HG03064 (cell line): ENCODE data around the gene RNF111.

Source experiments
- ATAC-seq: cut with Tn5 transposase; IDR thresholded peaks from one replicate; pipeline ENCODE4 v1.9.1; 2021; ENCODE audit warnings: low read depth; ENCODE audit not compliant: unreplicated experiment

Gene RNF111

DNA sequence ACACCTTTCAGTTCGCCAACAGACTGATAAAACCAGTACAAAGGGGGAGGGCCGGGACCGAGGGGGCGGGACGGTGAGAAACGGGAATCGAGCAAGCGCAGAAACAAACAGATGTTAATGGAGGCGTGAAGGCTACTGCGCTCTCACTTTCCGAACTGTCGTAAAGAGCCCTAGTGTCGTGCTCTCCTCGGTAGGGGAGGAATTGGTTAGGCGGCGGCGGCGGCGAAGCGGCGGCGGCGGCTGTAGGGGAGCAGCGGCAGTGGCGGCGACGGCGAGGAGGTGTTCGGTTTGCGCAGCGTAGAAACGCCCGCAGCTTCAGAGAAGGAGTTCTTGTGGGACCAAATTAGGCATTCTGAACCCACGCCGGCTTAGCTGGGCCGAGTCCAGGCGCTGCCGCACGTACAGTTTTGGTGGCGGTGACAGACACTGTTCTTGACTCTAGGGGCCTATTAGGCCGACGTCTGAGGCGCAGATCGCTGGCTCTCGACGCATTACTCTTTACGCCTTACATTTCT, at the start of gene RNF111:
TSS of gene RNF111 (plus strand) at position 173 of the 515 bp plus-strand sequence. CDS start 43,160 bp downstream, outside the sequence.
- peak; percentile 47 for ATAC-seq

- no peak for ATAC-seq
These were observed 40.3 kb upstream of the RNF111 start for GRCh38 chr15:58947179-58947578.

- ATAC-seq: no peak
These were observed 36.0 kb upstream of the RNF111 start for GRCh38 chr15:58951388-58952007.

DNA sequence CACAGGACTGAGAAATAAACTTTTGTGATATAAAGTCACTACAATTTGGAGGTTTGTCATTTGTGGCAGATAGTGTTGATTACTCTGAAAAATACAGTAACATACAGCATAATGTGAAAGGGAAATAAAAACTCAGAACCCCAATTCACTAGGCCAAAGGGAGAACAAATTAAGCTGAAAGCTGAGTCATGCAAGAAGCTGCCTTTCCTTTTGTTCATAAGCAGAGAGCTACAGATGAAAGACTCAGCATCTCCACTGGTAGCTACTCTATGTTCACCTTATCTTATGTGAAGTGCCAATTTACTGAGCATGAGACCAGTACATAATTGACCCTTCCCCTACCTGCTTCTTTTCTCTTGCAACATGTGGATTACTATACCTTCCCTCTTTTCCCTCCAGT, 34.7 kb upstream of the RNF111 start:
- no peak for ATAC-seq

DNA sequence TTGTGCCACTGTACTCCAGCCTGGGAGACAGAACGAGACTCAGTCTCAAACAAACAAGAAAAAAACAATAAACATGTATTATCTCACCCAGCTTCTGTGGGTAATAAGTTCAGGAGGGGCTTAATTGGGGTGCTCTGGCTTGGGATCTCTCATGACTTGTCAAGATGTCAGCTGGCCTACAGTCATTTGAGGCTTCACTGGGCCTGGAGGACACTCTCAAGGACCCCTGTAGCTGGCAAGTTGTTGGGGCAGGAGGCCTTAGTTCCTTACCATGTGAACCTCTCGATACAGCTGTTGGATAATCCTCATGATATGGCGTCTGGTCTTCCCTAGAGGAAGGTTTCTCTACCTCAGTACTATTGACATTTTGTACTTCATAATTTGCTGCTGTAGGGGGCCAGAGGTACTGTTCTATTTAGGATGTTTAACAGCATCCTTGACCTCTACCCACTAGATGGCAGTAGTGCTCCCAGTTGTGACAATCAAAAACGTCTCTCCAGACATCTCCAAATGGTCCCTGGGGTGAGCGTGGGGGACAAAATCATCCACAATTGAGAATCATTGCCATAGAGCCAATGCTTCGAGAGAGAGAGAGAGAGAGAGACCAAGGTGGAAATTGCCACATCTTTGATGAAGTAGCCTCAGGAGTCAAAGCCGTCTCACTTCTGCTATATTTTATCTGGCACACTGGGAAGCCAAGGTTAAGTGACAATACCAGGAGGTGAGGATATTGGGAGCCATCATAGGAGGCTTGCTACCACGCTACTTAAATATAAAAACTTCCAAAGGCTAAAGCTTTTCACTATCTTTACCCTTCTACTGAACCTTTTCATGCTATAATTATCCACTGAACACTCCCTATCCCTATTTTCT, 30.1 kb upstream of the RNF111 start:
- ATAC-seq: no peak

GRCh38 chr15:58958811-58959210, 28.7 kb upstream of the RNF111 start:
- no peak for ATAC-seq

DNA sequence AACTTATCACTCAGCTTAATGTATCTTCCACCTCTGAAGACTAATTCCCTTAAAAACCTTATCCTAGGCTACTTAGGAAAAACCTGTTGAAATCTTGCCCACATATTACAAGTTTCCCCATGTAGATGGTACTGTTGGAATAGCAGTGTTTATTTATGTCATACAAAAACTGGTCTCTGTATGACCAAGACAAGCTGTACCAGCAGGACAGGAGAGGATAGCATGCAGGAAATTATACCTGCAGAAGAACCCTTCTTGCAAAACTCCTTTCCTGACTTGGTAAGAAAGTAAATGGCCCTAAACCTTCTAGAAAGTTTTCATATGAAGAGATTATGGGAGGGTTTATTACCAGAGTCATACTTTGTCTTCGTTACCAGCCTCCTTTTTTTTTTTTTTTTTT, 25.3 kb upstream of the RNF111 start:
- no peak for ATAC-seq

DNA sequence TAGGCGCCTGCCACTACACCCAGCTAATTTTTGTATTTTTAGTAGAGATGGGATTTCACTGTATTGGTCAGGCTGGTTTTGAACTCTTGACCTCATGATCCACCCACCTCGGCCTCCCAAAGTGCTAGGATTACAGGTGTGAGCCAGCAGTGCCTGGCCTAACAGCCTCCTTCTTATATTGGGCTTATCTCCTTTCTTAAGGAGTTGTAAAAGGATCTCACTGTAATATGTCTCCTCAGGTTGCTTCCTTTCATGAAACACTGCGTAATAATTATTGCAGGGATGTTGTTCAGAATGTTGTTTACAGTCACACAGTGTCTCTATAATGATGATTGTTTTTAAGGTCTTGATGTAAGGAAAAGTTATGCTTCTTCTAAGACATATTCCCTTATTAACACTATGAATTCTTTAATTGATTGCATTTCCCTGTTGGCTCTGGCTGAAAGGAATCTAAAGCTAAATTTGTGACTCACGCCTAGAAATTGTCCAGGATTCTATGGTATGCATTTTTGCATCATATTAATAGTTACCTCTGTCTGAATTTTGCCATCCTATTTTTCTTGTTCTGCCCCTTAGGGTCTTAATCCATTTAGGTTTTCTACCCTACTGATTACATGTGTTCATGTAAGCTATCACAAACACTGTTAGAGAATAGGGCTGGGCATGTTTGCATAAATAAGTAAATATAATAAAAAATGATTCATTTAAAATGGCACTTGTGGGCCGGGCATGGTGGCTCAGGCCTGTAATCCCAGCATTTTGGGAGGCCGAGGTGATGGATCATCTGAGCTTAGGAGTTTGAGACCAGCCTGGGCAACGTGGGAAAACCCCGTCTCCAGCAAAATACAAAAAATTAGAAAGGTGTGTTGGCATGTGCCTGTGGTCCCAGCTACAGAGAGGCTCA, 24.5 kb upstream of the RNF111 start:
- ATAC-seq: no peak

DNA sequence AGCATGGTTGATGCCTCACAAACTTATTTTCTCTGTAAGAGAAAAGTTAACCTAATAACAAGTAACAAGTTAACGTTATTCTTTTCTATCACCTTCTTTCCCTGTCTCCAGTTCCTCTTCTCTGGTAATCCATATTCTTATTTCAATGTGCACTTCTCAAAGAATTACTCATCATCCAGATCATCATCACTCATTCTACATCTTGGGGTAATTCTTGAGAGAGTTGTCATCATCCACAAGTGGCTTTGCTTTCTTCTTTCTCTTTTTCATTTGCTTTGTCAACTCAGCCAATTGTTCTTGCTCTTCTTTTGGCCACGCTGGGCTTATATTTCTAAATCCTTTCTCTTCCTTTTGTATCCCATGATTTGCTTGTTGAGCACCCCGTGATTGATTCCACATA, 20.8 kb upstream of the RNF111 start:
- no peak for ATAC-seq

- no peak for ATAC-seq
These were observed 20.0 kb upstream of the RNF111 start for GRCh38 chr15:58967479-58967878.

DNA sequence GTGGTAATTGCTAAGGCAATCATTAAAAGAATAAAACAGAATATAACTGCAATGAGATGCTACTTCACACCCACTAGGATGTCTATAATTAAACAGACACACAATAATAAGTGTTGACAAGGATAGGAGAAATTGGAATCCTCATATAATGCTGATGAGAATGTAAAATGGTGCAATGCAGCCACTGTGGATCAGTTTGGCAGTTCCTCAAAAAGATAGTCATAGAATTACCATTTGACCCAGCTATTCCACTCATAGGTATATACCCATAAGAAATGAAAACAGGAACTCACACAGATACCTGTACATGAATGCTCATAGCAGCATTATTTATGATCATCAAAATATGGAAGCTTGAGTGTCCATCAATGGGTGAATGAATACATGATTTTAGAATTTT, 9.6 kb upstream of the RNF111 start:
- ATAC-seq: no peak

DNA sequence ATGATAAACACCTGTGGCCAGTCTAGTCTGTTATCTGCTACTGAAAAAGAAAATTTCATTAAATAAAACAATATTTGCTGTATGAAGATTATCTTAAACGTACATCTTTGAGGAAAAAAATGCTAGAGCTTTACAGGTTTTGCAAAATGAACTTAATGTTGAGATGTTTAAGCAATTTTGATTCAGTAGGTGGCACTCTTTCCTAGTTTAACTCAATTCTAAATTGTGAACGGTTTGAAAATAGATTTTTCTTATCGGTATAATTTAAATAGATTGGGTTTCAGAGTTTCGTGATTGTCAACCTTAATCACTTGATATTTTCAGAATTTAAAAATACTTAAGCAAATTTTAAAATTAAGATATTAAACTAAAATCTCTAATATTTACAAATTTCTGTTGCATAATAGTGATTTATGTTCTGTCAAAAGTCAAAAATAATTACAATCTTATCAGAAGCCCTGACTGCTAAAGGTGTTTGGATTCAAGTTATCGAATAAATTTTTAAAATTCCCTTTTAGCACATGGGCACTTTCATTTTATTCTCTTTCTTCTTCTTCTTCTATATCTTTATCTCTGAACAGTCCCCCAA, 7.0 kb upstream of the RNF111 start:
- ATAC-seq: no peak

DNA sequence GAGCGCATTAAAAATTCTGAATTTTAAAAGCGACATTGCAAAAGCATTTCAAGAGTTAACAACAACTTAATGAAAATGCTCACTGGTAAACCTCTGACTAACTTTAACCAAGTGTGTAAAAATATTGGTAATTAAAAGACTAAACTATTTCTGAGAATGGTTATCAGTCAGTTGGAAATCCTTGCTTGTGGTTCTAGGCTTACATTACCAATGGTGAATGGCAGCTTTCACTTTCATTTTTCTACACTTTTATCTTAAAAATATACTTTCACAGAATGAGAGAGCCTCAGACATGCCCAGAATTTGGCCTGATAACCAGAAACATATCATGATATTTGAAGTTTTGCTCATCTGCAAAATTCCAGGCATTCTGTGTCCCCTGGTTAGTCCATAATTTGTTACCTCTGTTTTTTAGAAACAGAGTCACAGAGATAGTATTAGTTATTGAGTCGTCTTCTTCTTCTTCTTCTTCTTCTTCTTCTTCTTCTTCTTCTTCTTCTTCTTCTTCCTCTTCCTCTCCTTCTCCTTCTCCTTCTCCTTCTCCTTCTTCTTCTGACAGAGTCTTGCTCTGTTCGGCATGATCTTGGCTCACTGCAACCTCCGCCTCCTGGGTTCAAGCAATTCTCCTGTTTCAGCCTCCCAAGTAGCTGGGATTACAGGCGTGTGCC, 5.5 kb upstream of the RNF111 start:
- no peak for ATAC-seq

DNA sequence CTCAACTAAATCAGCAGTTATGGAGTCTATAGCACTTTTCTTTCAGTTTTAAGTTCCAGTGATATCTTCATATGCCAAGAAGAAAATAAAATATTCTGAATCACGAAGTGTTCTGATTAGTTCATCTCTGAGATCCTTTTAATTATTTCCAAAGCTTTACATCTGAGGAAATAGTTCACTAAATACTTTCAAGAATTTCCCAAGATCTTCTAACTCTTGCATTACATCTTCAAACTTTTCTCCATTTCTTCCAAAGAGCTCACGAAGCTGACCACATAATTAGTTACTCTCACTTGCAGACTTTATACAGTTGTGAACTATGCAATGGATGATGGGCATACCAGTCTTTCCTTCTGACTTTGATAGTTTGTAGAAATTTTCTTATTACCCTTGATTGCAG, 4.2 kb upstream of the RNF111 start:
- no peak for ATAC-seq

DNA sequence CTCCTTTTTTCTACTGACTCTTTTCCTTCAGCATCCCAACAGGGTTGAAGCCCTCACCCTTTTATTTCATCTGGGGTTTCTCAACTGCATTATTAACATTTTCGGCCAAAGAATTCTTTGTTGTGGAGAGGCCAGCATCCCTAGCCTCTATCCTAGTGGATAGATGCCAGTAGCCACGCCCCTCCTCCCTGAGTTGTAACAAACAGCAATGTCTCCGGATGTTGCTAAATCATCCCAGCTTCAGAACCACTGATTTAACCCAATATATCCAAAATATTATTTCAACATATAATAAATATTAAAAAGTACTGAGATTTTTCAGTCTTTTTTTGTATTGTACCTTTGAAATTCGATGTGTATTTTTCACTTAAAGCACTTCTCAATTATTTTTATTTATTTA, 2.0 kb upstream of the RNF111 start:
- ATAC-seq: no peak

DNA sequence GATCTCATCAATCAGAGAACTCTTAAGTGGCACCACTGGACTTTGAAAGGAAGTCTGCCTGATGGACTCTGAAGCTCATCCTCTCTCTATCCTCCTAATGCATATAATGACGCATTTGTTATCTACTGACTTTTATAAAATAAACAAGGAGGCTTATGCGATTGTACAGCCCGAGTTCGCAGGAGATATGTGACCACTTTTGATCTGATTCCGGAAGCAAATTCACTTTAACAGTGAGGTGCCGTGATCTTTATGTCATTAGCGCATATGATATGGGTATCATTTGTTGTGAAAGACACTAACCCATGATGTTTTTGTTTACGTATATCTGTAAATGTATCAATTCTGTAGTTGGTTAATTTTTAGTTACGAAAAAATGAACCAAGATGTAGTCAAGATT, 427 bp upstream of the RNF111 start:
- no peak for ATAC-seq

- peak; percentile 28 for ATAC-seq
These were observed 733 bp downstream of the RNF111 start for GRCh38 chr15:58988006-58988785.

- no peak for ATAC-seq
These were observed 4.7 kb downstream of the RNF111 start for GRCh38 chr15:58992181-58992580.

GRCh38 chr15:58994906-58995453, 7.5 kb downstream of the RNF111 start:
- ATAC-seq: no peak
